GM13976 (cell line): ENCODE measurements around the gene C16orf54.

ENCODE experiments used
- DNase-seq: peaks from one replicate; pipeline ENCODE4 v3.0.0; 2012; ENCODE audit warnings: low spot score
- CTCF ChIP-seq: IDR thresholded peaks from 2 replicates; pipeline ENCODE4 v1.5.1; 2012; ENCODE audit warnings: borderline replicate concordance, mild to moderate bottlenecking; ENCODE audit not compliant: insufficient read depth; ENCODE audit errors: extremely low read depth, missing control alignments, control extremely low read depth
- in situ Hi-C: fragments of 300-500 bp; cut with MboI; formaldehyde crosslinking; loops from one replicate; pipeline ENCODE4 v1.12.0; 2022; ENCODE audit warnings: low sequenced_read_pairs, mixed read lengths, inconsistent platforms; ENCODE audit not compliant: unreplicated experiment

C16orf54 gene

GRCh38 chr16:29702269-29702668 is 43.5 kb downstream of the C16orf54 start:
- no peak for TF ChIP-seq CTCF
- in situ Hi-C loops, result no loop called here
- DNase-seq, result peak; percentile 32

DNA sequence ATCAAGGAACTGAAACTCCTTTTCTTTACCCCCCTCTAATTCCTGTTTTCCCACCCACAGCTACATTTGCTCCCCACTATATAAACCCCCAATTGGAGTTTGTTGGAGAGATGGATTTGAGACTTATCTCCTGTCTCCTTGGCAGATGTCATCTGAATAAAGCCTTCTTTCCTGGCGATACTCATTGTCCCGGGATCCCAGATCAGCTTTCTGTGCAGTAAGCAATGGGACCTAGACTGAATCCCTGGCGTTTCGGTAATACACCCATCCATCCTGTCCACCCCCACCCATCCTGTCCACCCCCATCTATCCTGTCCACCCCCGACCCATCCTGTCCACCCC is 44.6 kb downstream of the C16orf54 start:
- DNase-seq, result no peak
- TF ChIP-seq CTCF, result no peak
- in situ Hi-C loops, result no loop called here

DNA sequence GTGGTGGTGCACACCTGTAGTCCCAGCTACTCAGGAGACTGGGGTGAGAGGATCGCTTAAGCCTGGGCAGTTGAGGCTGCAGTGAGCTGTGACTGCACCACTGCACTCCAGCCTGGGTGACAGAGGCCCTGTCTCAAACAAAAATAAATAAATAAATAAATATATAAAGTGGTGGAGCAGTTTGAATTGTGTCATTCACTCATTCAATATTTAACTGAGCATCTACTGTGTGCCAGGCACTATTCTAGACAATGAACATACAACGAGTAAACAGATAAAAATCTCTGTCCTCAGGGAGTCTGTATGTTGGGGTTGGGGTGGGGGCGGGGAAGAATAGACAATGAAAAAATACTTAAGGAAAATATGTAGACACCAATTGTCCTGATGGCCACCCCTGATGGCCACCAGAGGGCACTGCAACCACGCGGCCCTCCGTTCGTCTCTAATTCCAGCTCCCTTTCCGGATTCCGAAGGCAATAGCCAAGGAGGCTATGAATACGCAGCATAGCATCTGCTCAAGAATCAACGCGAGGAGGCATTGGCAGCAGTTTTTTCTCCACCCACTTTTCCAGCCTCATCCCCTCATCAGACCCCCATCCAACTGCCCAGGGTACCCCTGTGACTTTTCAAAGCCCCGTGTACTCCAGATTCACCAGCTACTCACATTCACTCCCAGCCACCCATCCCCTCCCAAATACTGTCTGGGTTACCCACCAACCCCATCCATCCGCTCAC is 45.4 kb downstream of the C16orf54 start:
- peak; percentile 77 for TF ChIP-seq CTCF
- DNase-seq, result peak; percentile 79
- in situ Hi-C loops, result no loop called here

GRCh38 chr16:29699324-29700219 is 46.2 kb downstream of the C16orf54 start:
- in situ Hi-C loops, result loop anchor here (25.0 kb wide), 1 partner anchor 313 kb away; the partner anchor contains the start of genes C16orf92 and DOC2A
- DNase-seq, result no peak
- no peak for TF ChIP-seq CTCF

- no peak for DNase-seq
- in situ Hi-C loops, result loop anchor here (25.0 kb wide), 1 partner anchor 314 kb away; the partner anchor contains the start of genes C16orf92 and DOC2A
- no peak for TF ChIP-seq CTCF
Measured at GRCh38 chr16:29698484-29699323, 47.1 kb downstream of the C16orf54 start.

DNA sequence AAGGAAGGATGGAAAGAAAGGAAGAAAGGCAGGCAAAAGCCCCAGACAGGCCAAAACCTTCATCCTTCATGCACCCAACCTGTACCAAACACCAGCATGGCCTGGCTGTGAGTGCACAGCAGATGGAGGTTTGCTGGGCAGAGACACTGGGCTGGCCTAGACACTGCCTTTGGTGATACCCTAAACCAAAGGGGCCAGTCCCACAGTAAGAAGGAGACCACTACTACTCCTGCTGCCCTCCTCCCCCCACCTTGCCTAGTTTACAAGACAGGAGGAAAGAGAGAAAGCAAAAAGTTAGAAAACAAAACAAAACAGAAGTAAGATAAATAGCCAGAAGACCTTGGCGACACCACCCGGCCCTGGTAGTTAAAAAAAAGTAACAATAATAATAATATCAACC is 47.7 kb downstream of the C16orf54 start:
- no peak for TF ChIP-seq CTCF
- in situ Hi-C loops, result loop anchor here (25.0 kb wide), 1 partner anchor 314 kb away; the partner anchor contains the start of genes C16orf92 and DOC2A
- DNase-seq, result no peak
